Measurements from ENCODE around the gene ASB13. TPM values are rescaled to one million over a fixed set of nuclear protein-coding genes. Genes with fewer than 3 reads are reported as not detected.

Gene ASB13
- polyA plus RNA-seq, 3 donors: 11.9 to 40.9 (median 13.5) TPM

DNA sequence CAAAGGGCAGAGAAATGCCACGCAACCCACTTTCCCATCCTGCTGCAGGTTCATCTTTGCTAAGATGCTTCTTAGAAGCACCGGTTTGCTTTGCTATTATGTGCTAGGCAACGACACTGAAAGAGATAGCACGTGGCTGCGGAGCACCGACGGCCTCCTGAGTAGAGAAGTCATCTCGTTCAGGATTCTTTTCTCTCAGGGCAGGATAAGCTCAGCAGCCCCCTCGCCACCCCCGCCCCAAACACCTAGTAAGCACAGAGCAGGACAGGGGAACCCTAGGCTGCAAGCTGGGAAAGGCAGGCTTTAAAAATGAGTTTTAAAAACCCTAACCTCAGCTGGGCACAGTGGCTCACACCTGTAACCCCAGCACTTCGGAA is 15.0 kb downstream of the ASB13 start:
- 87 to 96% (median 95%) methylated on average over 11 of the region's 11 CpGs for WGBS, 3 donors
- H3K27ac ChIP-seq (ENCODE audit: low read depth, low read length): no peak overlapping the region

GRCh38 chr10:5650664-5651387 is 15.6 kb downstream of the ASB13 start:
- H3K27ac ChIP-seq (ENCODE audit: low read depth, low read length): no peak overlapping the region
- WGBS, 3 donors: 87 to 92% (median 88%) methylated on average over 20 of the region's 20 CpGs

DNA sequence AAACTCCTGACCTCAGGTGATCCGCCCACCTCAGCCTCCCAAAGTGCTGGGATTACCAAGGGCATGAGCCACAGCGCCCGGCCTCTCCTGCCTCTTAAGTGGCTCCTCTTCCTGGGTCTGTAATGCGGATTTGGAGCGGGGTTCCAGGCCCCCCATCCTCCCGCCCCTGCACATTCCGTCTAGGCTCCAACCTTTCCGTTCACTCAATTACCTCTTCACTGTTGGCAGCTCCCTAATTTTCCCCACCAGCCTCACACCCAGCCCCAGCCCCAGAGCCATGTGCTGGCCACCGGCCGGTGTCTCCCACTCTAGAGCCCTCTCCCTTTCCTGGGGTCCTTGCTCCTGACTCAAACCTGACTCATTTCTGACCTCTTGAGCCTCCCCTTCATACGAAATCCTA is 16.6 kb downstream of the ASB13 start:
- H3K27ac ChIP-seq (ENCODE audit: low read depth, low read length): no peak overlapping the region
- WGBS, 3 donors: 96 to 99% (median 98%) methylated on average over 11 of the region's 11 CpGs

GRCh38 chr10:5648494-5649457 is 17.6 kb downstream of the ASB13 start:
- no peak overlapping the region for H3K27ac ChIP-seq (ENCODE audit: low read depth, low read length)
- WGBS, 3 donors: 87 to 96% (median 91%) methylated on average over 50 of the region's 50 CpGs

- H3K27ac ChIP-seq (ENCODE audit: low read depth, low read length): no peak overlapping the region
Measured at GRCh38 chr10:5647507-5648240, 18.7 kb downstream of the ASB13 start.

GRCh38 chr10:5645944-5646617 is 20.3 kb downstream of the ASB13 start:
- 53 to 86% (median 59%) methylated on average over 21 of the region's 21 CpGs for WGBS, 3 donors
- H3K27ac ChIP-seq (ENCODE audit: low read depth, low read length): no peak overlapping the region

More at GRCh38 chr10:5647507-5648240, 18.7 kb downstream of the ASB13 start:
- 80 to 95% (median 93%) methylated on average over 11 of the region's 11 CpGs for WGBS, 3 donors

DNA sequence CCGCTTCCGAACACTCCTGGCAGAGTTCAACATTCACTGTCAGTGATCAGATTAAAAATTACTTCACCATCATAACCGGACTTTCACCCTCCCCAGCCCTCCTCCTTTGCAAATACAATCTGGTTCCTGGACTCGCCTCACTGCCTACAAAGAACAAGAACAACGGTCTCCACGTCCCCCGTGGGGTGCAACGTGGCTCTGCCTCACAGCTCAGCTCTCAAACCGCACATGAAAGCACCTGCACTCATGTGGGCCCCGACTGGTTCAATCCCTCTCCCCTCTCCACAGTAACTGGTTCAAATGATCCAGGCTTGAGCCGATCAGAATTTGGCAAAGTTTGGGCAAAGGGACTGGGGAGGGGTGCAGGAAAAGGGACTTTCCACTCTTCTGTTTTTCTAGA is 21.0 kb downstream of the ASB13 start:
- WGBS, 3 donors: 33 to 50% (median 42%) methylated on average over 11 of the region's 11 CpGs

GRCh38 chr10:5644930-5645329 is 21.5 kb downstream of the ASB13 start:
- WGBS, 3 donors: 86 to 89% (median 87%) methylated on average over 6 of the region's 6 CpGs
- H3K27ac ChIP-seq (ENCODE audit: low read depth, low read length): no peak overlapping the region

More for the DNA sequence above, 21.0 kb downstream of the ASB13 start:
- no peak overlapping the region for H3K27ac ChIP-seq (ENCODE audit: low read depth, low read length)

DNA sequence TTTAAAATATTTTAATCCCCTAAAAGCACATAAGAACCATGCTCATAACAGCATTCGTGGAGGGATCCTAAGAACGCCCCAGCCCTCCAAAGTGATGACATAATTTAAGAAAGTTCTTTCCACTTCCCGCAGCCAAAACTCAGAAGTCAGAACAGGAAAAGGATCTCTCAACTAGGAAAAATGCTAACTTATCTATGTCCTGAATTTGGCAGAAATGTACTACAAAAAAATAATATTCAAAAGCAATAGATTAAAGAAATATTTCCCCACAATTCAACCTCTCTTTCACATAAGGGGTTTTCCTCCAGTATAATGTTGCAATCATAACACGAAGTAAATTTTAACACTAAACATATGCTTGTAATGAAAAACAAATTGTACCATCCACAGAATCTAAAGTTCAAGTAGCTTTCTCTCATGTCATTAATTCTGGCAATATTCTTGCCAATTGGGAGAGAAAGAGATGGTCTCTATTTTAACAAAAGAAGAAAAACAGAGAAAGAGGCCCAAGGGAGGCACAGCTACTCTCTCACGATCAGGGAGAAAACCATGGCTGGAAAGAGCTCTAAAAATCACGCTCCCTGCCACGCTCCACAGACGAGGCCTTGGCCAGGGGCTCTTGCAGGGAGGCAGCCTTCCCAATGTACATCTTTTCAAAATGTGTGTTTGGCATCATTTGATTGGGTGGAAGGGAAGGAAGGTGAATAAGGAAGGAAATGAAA is 22.9 kb downstream of the ASB13 start:
- no peak overlapping the region for H3K27ac ChIP-seq (ENCODE audit: low read depth, low read length)
- WGBS, 3 donors: 47 to 81% (median 56%) methylated on average over 8 of the region's 8 CpGs

GRCh38 chr10:5641501-5641900 is 24.9 kb downstream of the ASB13 start:
- 83 to 97% (median 97%) methylated on average over 25 of the region's 25 CpGs for WGBS, 3 donors
- H3K27ac ChIP-seq (ENCODE audit: low read depth, low read length): no peak overlapping the region

DNA sequence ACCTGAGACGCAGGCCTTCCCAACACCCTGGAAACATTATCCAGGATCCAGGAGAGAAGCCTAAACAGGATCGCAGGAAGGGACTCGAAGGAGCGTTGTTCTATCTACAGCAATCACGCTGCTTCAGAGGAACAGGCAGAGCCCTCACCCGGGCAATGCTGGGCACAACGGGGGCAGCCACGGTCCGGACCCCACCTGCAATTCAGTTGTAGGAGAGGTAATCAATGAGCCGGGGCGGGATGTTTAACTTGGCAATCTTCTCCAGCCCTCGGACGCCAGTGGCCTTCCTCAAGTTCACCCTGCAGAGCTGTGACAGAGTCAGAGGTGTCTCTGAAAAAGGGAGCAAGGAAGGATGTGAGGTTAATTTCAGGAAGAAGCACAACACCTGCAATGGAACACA is 25.9 kb downstream of the ASB13 start:
- no peak overlapping the region for H3K27ac ChIP-seq (ENCODE audit: low read depth, low read length)
- WGBS, 3 donors: 79 to 94% (median 79%) methylated on average over 13 of the region's 13 CpGs

DNA sequence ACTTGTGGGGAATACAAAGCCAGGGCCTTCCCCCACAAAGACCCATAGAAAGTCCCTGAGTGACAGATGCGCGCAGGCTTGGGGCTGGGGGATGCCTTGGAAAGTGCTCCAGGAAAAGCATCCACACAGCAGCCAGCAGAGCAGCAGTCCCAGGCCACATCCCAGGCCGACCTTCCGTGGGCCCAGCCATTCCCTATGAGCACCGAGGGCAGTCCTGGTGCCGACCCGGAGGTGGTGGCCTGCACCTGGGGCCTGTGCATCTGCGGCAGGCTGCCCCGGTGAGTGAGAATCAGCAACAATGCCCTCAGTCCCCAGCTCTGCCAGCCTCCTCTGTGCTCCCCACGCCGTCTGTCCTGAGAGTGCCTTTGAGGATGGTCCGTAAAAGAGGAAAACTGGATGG is 26.4 kb downstream of the ASB13 start:
- H3K27ac ChIP-seq (ENCODE audit: low read depth, low read length): no peak overlapping the region
- 88 to 95% (median 89%) methylated on average over 12 of the region's 12 CpGs for WGBS, 3 donors

DNA sequence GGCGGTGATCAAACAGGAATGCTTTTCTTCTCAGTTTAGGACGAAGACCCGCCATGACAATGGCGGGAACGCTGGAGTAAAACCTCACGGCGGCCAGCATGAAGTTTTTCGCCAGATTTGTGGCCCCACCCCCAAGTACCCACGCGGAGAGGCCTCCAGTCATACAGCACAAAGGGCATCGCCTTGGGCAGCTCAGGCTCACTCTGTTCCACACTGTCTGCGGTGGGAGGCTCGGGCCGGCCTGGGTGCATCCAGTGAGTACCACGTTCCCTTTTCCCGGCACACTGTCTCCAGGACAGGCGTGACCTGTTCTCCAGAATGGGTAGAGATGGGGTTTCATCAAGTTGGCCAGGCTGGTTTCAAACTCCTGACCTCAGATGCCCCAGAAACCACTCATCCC is 27.3 kb downstream of the ASB13 start:
- no peak overlapping the region for H3K27ac ChIP-seq (ENCODE audit: low read depth, low read length)
- WGBS, 3 donors: 93 to 98% (median 96%) methylated on average over 17 of the region's 17 CpGs

DNA sequence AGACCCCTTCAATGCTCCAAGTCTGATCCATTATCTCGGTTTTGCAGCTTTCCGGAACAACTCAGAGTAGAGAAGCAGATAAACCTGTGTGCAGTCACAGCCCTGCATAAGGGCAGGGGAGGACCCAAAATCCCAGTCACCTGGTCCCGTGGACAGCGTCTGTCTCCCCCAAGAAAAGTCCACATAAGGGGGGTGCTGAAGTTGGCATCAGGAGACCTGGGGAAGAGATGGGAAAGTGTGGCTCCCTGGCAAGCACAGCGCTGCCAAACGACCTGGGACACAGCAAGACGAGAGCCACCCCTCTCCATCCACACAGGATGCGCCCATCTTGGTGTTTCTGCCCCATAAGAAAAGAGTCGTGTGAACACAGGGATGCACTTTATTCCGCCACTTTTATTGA is 27.9 kb downstream of the ASB13 start:
- H3K27ac ChIP-seq (ENCODE audit: low read depth, low read length): no peak overlapping the region
- WGBS, 3 donors: 88 to 94% (median 94%) methylated on average over 10 of the region's 10 CpGs

DNA sequence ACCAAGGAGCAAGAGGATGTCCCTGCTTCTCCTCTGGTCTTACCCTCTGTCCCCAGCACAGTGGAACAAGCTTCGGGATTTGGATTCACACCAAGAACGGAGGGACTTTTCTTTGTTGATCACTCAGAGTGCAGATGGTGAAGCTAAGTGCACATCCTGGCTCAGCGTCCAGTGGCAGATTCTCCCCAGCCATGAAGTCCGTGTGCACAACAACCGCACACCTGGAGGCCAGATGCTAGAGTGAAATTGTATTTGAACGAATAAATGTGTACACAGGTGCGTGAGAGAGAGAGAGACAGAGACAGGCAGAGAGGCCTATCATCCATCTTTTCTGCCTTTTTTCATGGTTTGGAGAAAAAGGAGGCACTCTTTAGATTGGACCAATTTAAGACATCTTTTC is 31.5 kb downstream of the ASB13 start:
- no peak overlapping the region for H3K27ac ChIP-seq (ENCODE audit: low read depth, low read length)
- WGBS, 3 donors: 78 to 91% (median 88%) methylated on average over 7 of the region's 7 CpGs

DNA sequence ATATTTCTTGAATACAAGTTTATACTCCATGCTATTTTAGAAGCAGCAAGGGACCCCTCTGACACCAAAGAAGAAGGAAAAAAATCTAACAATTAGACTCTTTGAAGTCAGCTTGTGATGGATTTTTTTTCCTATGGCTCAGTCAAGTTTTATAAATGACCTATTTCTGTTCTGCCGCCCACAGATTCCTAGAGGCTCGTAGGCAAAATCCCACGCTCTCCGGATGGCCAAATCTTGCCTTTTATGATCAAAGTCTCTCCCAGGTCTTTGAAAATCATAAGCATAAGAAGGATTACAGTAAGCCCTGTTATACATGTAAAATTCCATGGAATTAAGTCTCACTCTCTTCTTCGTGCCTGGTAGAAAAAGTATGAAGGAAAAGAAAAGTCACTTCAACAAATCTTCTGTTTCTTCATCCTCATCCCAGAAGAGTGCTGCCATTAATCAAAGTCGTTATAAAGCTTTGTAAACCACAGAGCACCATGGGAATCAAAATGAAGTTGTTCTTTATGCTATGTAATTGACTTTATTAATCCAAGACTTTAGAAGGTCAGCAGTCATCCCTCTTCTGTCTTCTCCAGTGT is 33.1 kb downstream of the ASB13 start:
- H3K27ac ChIP-seq (ENCODE audit: low read depth, low read length): no peak overlapping the region
- WGBS, 3 donors: 64 to 74% (median 67%) methylated on average over 6 of the region's 6 CpGs

GRCh38 chr10:5632446-5632845 is 33.9 kb downstream of the ASB13 start:
- 29 to 76% (median 62%) methylated on average over 4 of the region's 4 CpGs for WGBS, 3 donors

More at GRCh38 chr10:5632446-5632845, 33.9 kb downstream of the ASB13 start:
- no peak overlapping the region for H3K27ac ChIP-seq (ENCODE audit: low read depth, low read length)
